ENCODE results near the gene SMIM13. TPM values are rescaled to one million over a fixed set of nuclear protein-coding genes. Genes with fewer than 3 reads are reported as not detected.

The SMIM13 gene
- total and polyA plus RNA-seq, 2 of the 4 experiments (the other 2 are of a cell fraction): 5.4 to 10.0 TPM

DNA sequence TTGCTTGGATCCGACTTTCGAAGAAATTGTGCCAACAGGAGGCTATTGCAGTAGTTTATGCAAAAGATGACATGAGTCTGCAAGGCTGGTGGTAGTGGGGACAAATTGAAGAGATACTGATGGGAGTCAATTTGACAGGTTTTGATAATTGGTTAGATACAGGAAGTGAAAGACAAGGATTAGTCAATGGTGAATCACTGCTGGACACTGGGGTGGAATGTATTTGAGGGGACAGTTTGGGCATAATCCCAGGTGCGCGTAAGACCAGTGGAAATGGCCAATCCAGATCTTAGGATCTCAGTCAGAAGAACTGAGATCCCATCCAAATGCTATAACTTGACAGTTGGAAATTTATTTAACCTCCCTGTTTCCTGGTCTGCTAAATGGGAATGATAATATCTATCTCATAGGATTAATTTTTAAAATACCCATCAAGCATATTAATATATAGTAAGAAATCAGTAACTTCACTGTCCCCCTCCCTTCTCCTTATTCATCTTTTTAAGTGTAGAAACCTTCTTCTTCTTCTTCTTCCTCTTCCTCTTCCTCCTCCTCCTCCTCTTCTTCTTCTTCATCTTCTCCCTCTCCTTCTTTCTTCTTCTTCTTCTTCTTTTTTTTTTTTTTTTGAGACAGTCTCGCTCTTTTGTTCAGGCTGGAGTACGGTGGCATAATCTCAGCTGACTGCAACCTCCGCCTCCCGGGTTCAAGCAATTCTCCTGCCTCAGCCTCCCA lies 48.8 kb downstream of the SMIM13 start:
- Histone ChIP-seq H3K79me1 (ENCODE audit: low read depth in 1 of 2, low read length in 2 of 2) (peaks cover 2 to 24% of the 10 kb centered on the region in 2 experiments; a peak in 2 of 4 replicates), H3K4me1 (ENCODE audit: control insufficient read depth, insufficient read depth, low read length) (peaks cover 10% of the 10 kb centered on the region), H2AK9ac (replicated peaks; ENCODE audit: low read depth, low read length, poor library complexity) (no peak overlapping the region), H3K9ac (ENCODE audit: low read depth, low read length) (no peak overlapping the region), H4K5ac (ENCODE audit: low read depth, low read length) (no peak overlapping the region; the same call in 1 of the 2 replicates), H4K8ac (ENCODE audit: low read depth in 2 of 2, low read length in 2 of 2) (0 out of 4 replicates have a peak overlapping the region, but pooled peaks of 1 of the 2 experiments have one; percentile 3), H2BK5ac (ENCODE audit: low read depth, low read length, poor library complexity, severe bottlenecking) (no peak overlapping the region), H3K4me2 (ENCODE audit: low read depth, low read length) (no peak overlapping the region), H3K36me3 (ENCODE audit: control insufficient read depth, insufficient read depth, low read length) (no peaks in the 10 kb centered on the region), H4K20me1 (ENCODE audit: insufficient read depth, low read length) (peaks cover 8% of the 10 kb centered on the region; the same call in 1 of the 2 replicates), H3K23ac (ENCODE audit: low read depth, low read length) (no peak overlapping the region), H3K27ac (ENCODE audit: insufficient read depth, low read length) (no peak overlapping the region), H3K18ac (ENCODE audit: low read depth, low read length) (no peak overlapping the region; the same call in 1 of the 2 replicates), H2BK20ac (ENCODE audit: low read depth, low read length) (peak overlapping the region; percentile 34; the same call in 1 of the 2 replicates), H3K9me1 (ENCODE audit: insufficient read depth, low read length) (peaks cover 3% of the 10 kb centered on the region), H3K14ac (replicated peaks; ENCODE audit: low read depth, low read length) (no peak overlapping the region), H4K91ac (ENCODE audit: insufficient read depth, low read depth, low read length) (no peak overlapping the region), H2BK15ac (ENCODE audit: low read depth, low read length) (peak overlapping the region; percentile 37; the same call in 1 of the 3 replicates), H2AFZ (replicated peaks; ENCODE audit: low read length, poor library complexity) (no peak overlapping the region), H2BK120ac (ENCODE audit: low read depth, low read length) (no peak overlapping the region), H3K27me3 (ENCODE audit: control insufficient read depth, insufficient read depth, low read length) (no peaks in the 10 kb centered on the region), H3K9me3 (ENCODE audit: control insufficient read depth, insufficient read depth, low read length) (no peaks in the 10 kb centered on the region), H3K4ac (ENCODE audit: low read depth, low read length) (peak overlapping the region; percentile 39; the same call in 1 of the 2 replicates), H3K4me3 (ENCODE audit: insufficient read depth, low read depth, low read length) (no peak overlapping the region), H2AK5ac (ENCODE audit: low read depth, low read length) (peak overlapping the region; percentile 35; the same call in 1 of the 2 replicates), H3K56ac (ENCODE audit: extremely low read depth, insufficient read depth, low read length) (no peak overlapping the region)
- dilution Hi-C loops (cut with HindIII; ENCODE audit: low sequenced_read_pairs, unreplicated experiment): no loop called here
- ChIA-PET CTCF (interaction anchor here (1.1 to 3.5 kb wide), 2 partner anchors 49 to 354 kb away, joined by 3 to 15 read pairs; partner anchors contain the start of gene SMIM13), POLR2A (ENCODE audit: unreplicated experiment) (no interaction called here)
- 85% methylated on average over 2 of the region's 8 CpGs; no CpG with 5 or more reads in 1 of the 2 experiments for WGBS, 2 experiments (ENCODE audit: extremely low coverage in 2 of 2, insufficient read length in 1 of 2)
- ATAC-seq (ENCODE audit: low read depth) (no peak), DNase-seq (no peak)
- TF ChIP-seq CEBPB (IDR thresholded peaks at IDR 0.05; ENCODE audit: low read depth, low read length) (no peak), POLR2A (IDR thresholded peaks at IDR 0.05; ENCODE audit: low read depth, low read length) (no peak), BHLHE40 (IDR thresholded peaks at IDR 0.05; ENCODE audit: low read depth, low read length) (no peak), CHD1 (IDR thresholded peaks at IDR 0.05; ENCODE audit: low read depth, low read length) (no peak)
- TF ChIP-seq, protein P1, sequence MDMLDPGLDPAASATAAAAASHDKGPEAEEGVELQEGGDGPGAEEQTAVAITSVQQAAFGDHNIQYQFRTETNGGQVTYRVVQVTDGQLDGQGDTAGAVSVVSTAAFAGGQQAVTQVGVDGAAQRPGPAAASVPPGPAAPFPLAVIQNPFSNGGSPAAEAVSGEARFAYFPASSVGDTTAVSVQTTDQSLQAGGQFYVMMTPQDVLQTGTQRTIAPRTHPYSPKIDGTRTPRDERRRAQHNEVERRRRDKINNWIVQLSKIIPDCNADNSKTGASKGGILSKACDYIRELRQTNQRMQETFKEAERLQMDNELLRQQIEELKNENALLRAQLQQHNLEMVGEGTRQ (IDR thresholded peaks at IDR 0.05; ENCODE audit: low read depth, low read length): no peak
- intact Hi-C loops (cut with micrococcal nuclease): loop anchor here (5.0 kb wide), 1 partner anchor 290 kb away; no protein-coding TSS in a partner anchor
- in situ Hi-C loops (cut with MboI; ENCODE audit: low sequenced_read_pairs): loop anchor here (5.0 kb wide), 1 partner anchor 355 kb away; no protein-coding TSS in a partner anchor
- no TSS peak for BruUV-seq (replicated peaks)
